ENCODE measurements around the gene BBS2. TPM values are rescaled to one million over a fixed set of nuclear protein-coding genes. Genes with fewer than 3 reads are reported as not detected.
"Not testable (repeated sequence)": the region's sequence is repeated elsewhere in the genome, so short reads cannot be mapped to it uniquely, and the experiment has no call there.

The BBS2 gene
- total RNA-seq, 2 donors from 2014 or later, result 28.6 to 49.6 TPM

DNA sequence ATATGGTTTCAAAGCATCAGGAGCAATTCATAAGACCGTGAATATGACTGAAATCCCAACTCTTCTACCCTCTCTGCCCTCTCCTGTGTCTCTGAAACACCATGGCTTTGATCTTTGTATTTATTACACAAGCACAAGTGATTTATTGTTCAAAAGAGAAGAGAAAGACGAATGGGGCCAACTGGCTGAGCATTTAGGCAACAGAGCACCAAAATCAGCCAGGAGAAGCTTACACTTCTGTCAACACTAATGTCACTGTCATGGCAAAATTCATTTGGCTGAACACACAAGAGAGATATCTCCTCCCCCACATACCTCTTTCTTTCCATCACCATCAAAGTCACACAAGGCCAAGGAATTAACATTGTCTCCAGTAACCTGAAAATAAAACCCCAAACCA lies 9.3 kb downstream of the BBS2 start:
- Histone ChIP-seq H3K36me3 (peaks cover 36% of the 10 kb centered on the region), H3K9me3 (no peaks in the 10 kb centered on the region), H3K4me1 (peaks cover 0 to 8% of the 10 kb centered on the region in 2 donors), H3K27ac (no peak overlapping the region), H3K27me3 (no peaks in the 10 kb centered on the region), H3K4me3 (no peak overlapping the region)
- TF ChIP-seq, protein P1, sequence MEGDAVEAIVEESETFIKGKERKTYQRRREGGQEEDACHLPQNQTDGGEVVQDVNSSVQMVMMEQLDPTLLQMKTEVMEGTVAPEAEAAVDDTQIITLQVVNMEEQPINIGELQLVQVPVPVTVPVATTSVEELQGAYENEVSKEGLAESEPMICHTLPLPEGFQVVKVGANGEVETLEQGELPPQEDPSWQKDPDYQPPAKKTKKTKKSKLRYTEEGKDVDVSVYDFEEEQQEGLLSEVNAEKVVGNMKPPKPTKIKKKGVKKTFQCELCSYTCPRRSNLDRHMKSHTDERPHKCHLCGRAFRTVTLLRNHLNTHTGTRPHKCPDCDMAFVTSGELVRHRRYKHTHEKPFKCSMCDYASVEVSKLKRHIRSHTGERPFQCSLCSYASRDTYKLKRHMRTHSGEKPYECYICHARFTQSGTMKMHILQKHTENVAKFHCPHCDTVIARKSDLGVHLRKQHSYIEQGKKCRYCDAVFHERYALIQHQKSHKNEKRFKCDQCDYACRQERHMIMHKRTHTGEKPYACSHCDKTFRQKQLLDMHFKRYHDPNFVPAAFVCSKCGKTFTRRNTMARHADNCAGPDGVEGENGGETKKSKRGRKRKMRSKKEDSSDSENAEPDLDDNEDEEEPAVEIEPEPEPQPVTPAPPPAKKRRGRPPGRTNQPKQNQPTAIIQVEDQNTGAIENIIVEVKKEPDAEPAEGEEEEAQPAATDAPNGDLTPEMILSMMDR (IDR thresholded peaks at IDR 0.05), result no peak
- no peak for DNase-seq (ENCODE audit: low spot score)

DNA sequence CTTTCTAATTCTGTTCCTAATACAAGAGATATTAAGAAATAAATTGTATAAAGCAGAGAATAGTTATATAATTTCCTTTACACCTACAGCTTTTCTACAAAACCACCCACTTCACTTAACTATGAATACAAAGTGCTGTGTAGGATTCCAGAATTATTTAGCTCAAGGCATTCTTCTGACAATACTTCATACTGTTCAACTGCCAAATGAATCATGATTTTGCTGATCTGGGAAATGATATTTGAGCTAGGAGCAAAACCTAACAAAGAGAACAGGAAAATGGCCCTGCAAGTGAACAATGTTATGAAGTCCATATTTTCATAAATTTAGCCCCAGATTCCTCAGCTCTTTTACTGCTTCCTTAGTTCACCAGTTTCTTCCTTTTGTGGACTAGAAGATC lies 12.9 kb downstream of the BBS2 start:
- TF ChIP-seq, protein P1 (IDR thresholded peaks at IDR 0.05), result no peak
- no peak for DNase-seq (ENCODE audit: low spot score)

DNA sequence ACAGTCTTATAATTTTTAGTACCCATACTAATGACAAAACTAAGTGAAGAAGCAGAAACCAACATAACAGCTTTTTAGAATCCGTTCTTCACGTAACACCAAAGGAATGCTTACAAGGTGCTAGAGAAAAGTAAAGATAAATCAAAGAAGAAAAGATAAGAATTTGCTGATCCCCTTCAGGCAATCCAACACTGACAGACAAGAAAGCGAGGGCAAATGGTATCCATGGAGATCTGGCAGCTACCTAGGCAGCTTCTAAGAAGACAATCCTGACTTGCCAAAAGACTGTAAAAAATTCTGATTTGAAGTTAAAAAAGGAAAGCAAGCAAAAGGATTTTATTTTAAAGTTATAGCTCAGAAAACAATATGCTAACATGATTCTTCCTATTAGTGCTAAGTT lies 14.6 kb downstream of the BBS2 start:
- Histone ChIP-seq H3K36me3 (peaks cover 76% of the 10 kb centered on the region), H3K4me3 (no peak overlapping the region), H3K27ac (no peak overlapping the region), H3K9me3 (no peaks in the 10 kb centered on the region), H3K27me3 (no peaks in the 10 kb centered on the region), H3K4me1 (no peaks in the 10 kb centered on the region)
- no peak for DNase-seq (ENCODE audit: low spot score)
- TF ChIP-seq, protein P1 (IDR thresholded peaks at IDR 0.05), result no peak

More for the DNA sequence above, 12.9 kb downstream of the BBS2 start:
- H3K27ac ChIP-seq, result no peak overlapping the region
- H3K9me3 ChIP-seq, result no peaks in the 10 kb centered on the region
- H3K36me3 ChIP-seq, result peaks cover 60% of the 10 kb centered on the region
- no peaks in the 10 kb centered on the region for H3K4me1 ChIP-seq
- H3K4me3 ChIP-seq, result no peak overlapping the region
- no peaks in the 10 kb centered on the region for H3K27me3 ChIP-seq

DNA sequence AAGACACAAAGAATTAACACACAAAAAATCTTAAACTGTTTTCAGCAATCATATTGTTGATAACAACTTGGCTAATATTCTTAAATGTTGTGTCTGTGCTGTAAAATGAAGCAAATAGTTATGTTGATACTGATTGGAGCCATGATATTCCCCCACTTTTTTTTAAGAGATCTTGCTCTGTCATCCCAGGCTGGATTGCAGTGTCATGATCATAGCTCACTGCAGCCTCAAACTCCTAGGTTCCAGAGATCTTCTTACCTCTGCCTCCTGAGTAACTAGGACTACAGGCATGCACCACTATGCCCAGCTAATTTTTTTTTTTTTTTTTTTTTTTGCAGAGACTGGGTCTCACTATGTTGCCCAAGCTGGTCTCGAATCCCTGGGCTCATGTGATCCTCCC lies 26.0 kb downstream of the BBS2 start:
- TF ChIP-seq, protein P1 (IDR thresholded peaks at IDR 0.05), result no peak
- H3K4me3 ChIP-seq, result no peak overlapping the region
- peaks cover 26% of the 10 kb centered on the region for H3K36me3 ChIP-seq
- no peak for DNase-seq (ENCODE audit: low spot score)
- H3K9me3 ChIP-seq, result no peaks in the 10 kb centered on the region
- no peak overlapping the region for H3K27ac ChIP-seq
- H3K4me1 ChIP-seq, result no peaks in the 10 kb centered on the region
- no peaks in the 10 kb centered on the region for H3K27me3 ChIP-seq

GRCh38 chr16:56493126-56493525 lies 26.7 kb downstream of the BBS2 start:
- H3K4me3 ChIP-seq, result no peak overlapping the region
- no peaks in the 10 kb centered on the region for H3K4me1 ChIP-seq
- peaks cover 19% of the 10 kb centered on the region for H3K36me3 ChIP-seq
- H3K27me3 ChIP-seq, result no peaks in the 10 kb centered on the region
- no peak for DNase-seq (ENCODE audit: low spot score)
- H3K9me3 ChIP-seq, result no peaks in the 10 kb centered on the region
- TF ChIP-seq, protein P1 (IDR thresholded peaks at IDR 0.05), result no peak
- no peak overlapping the region for H3K27ac ChIP-seq

GRCh38 chr16:56491657-56492261 lies 28.1 kb downstream of the BBS2 start:
- no peaks in the 10 kb centered on the region for H3K27me3 ChIP-seq
- DNase-seq (ENCODE audit: low spot score), result no peak
- H3K9me3 ChIP-seq, result no peaks in the 10 kb centered on the region
- TF ChIP-seq, protein P1 (IDR thresholded peaks at IDR 0.05), result no peak
- peaks cover 5% of the 10 kb centered on the region for H3K36me3 ChIP-seq
- H3K27ac ChIP-seq, result no peak overlapping the region
- no peak overlapping the region for H3K4me3 ChIP-seq
- no peaks in the 10 kb centered on the region for H3K4me1 ChIP-seq

- not testable (repeated sequence) for H3K4me1 ChIP-seq; H3K27me3 ChIP-seq; DNase-seq (ENCODE audit: low spot score); H3K9me3 ChIP-seq; H3K4me3 ChIP-seq; H3K27ac ChIP-seq
- H3K36me3 ChIP-seq, result peaks cover 29% of the 10 kb centered on the region
Measured at GRCh38 chr16:56488868-56489267, 31.0 kb downstream of the BBS2 start.

All from right atrium auricular region (tissue), 2 donors.